Suppressor macrophage (primary cell): Measurements from ENCODE around the gene MOB3A.

Experiments
- DNase-seq, 4 experiments: peaks; one replicate each; pipeline ENCODE4 v3.0.0-alpha.2; 2020 to 2022

The MOB3A gene

DNA sequence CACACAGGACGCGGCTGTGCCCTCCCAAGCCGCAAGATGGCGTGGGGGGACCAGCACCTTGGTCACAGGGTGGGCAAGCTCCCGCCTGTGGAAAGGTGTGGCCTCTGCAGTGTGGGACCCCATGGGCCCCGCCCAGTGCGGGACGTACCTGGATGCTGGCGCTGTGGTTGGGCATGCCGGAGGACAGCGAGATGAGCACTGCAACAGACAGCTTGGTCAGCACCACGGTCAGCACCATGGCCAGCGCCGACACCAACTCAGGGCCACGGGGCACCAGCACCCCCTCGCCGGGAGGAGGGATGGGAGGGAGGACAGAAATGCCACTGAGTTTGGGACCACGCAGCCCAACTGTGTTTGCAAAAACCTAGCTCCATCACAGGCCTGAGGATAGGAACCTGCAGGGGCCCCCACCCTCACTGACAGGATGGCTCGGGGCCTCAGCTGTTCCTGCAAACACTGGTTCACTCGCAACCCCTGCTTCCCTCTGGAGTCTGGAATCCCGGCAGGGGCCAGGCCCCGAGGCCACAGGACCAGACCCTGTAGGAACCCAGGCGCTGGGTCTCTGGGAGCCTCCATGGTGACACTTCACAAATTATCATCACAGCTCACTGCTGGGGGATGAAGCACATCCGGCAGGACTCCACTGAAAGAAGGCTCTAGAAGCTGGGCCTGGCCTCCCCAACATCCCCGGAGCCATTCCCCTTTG is 27.7 kb upstream of the MOB3A start:
- peak in 2 of 4 experiments; percentile 17 to 42 for DNase-seq

DNA sequence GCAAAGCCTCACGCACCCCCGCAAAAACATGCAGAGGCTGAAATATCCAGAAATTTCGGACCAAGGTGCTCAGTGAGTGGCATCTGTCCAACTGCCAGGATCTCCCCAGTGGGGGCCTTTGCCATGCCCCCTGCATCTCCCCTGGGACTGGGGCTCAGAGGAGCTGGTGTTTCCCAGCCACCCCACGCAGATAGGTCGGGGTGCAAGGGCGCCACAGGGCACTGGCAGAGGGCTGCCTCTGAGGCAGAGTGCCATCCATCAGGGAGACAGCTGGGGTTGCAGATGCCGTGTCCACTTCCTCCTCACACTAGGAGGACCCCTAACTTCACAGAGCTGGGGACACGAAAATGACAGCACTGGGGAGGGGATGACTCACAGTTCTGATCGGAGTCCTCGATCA is 26.9 kb upstream of the MOB3A start:
- DNase-seq: no peak

DNA sequence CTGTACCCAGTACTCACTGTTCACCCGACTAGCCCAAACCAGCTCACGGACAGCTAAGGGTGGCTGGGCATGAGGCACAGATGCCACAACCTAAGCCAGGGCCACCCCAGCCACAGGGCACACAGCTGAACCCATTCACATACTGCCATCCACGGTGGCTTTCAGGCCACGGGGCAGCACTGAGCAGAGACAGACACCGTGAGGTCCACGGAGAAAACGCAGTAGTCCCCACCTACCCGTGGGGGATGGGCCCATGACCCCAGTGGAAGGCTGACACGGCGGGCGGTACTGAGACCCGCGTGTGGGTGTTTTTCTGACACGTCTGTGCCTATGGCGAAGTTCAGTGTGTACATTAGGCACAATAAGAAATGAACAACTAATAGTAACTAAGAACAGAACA is 26.1 kb upstream of the MOB3A start:
- DNase-seq: no peak

DNA sequence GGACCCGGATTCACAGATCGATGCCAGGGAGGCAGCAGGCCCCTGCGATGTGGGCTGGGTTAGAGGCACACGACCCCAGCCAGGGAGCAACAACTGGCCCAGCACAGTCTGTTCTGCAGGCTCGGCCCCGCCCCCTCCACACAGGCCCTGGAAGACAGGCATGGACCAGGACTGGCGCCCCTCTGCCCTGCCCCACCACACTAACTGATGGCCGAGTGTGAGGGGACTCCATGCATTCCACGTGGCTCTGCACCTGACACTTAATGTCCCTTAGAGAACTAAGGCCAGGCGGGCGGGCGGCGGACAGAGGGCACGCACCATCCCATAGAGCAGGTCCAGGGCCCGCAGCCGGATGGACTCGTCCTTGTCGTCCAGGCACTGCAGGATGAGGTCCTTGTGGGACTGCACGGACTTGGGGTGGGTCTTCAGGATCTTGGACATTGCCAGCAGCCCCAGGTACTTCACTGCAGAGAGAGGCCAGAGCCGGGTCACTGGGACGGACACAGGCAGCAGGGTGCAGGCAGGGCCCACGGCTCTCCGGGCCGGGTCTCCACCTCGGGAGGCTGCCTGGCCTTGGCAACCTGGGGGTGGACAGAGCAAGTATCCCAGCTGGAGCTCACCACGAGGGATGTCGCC is 25.4 kb upstream of the MOB3A start:
- no peak for DNase-seq

DNA sequence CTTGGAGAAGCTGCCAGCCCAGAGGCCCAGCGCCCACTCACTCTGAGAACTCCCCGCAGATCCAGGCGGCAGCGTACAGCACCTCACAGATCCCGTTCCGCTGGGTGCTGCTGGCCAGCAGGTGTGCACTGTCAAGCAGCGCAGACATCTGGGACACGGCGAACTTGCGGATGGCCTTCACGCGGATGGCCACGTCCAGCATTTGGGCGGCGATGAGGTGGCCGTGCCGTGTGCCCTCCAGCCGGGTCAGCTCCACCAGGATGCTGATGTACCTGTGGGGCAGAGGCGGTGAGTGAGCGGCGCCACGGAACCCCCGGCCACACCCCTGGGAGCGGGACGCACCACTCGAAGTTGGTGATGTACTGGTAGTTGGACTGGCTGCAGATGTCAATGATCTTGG is 24.7 kb upstream of the MOB3A start:
- no peak for DNase-seq

DNA sequence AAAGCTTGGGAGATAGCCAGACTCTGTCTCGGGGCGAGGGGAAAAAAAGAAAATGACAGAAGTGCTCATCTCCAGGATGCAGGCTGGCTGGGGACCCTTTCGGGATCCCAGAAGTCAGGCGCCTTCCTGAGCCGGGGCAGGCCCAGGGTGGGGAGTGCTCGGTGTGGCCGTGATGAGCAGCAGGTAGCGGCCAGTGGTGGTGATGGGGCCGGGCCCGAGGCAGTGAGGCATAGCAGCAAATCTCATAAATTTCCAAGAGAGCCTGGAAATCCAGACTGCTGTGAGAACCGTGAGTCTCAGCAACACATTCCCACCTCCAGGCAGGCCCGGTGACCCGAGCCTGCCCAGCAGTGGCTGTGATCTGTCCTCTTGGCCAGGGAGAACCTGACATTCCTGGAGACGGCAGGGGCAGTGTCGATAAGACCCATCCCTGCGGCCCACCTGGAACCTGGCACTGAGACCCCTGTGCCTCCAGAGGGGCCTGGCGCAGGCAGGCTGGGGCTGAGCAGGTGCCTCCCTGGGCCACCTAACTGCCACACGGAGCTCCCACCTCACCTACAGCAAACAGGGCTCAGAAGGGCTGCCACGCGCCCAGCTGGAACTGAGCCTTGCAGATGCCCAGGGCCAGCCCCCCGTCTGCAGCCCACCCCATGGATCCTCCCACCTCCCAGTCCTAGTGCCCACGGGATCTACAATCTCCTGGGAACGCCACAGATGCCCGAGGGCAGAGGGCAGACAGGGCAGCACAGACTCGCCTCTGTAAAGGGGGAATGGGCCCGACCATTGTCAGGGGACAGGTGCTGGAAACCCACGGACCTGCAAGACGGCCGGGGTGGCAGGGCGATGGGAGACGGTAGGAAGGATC is 24.0 kb upstream of the MOB3A start:
- no peak for DNase-seq

DNA sequence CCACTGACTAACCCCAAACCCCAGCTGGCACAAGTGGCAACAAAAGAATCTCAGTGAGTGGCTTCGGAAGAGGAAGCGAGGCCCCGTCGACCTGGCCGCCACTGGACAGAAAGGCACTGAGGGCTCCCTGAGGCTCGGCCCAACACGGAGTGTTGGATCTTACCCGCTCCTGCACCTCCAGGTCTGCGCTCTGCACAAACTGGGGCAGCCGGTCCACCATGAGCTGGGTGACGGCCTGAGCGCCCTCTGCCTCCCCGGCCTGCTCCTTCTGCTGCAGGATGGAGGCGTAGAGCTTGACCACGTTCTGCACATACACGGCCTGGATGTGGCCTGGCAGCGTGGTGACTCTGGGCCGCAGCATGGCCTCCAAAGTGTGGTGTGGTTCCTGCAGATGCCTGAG is 22.3 kb upstream of the MOB3A start:
- no peak for DNase-seq

DNA sequence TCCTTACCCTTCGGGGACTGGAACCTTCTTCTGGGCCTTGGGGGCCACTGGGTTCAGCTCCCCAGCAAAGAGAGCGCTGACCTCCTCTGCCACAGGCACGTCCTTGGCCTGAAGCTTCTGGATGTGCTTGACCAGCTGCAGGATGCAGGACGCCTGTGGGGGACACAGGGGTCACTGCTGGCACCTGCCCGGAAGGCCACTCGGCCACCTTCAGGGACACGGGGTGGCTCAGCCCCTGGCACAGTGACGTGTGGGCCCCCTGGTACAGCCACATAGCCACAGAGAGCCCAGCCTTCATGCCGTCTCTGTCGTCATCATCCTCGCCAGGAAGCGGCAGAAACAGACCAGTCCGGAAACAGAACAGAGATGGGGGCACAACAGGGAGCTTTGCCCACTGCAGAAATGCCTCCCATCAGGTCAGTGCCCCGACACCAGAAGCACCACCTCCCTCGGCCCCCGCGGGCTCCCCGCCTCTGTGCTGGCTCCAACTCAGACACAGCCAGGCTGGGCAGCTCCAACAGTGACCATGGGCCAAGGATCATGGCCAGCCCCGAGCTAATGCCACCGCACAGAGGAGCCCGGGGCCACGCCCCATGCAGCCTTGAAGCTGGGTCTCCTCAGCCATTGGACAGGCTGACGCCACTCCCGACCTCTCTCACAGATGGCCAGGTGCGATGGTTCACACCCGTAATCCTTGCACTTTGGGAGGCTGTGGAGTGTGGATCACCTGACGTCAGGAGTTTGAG is 21.3 kb upstream of the MOB3A start:
- no peak for DNase-seq

DNA sequence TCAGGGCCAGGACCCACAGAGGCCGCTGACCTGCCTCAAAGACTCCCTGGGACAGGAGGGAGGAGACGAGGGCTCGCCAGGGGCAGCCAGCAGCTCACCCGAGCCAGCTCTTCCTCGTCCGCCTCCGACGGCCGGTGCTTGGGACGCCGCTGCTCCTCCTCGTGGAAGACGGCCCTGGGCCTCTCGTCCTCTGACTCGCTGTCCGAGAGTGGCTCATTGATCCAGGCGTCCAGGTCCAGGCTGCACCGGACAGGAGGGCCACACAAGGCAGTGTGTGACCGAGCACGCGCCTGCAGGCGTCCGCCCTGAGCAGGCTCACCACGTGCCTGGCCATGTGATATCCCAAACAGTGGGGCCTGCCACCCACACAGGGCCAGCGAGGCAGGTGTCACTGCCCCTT is 20.4 kb upstream of the MOB3A start:
- no peak for DNase-seq

DNA sequence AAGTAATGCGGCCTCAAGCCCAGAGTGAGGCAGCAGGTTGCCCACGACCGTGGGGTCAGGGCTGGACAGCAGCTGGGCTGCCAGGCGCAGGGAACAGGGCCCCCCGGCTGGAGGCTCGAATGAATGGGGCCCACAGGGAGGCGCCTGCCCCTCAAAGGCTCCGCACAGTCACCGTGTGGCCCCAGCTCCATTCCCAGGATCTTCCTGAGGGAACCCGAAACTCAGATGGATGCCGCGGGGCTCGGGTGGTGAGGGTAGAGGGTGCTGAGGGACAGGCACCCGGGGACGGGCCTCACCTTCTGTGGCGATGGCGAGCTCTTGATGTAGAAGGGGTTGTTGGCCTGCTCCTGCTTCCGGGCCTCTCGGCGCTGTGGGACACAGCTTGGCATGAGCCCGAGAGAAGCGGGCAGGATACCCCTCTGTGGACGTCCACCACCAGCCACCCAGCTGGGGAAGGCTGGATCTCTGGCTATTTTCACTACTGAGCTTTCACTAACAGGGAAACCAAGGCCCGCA is 19.8 kb upstream of the MOB3A start:
- DNase-seq: no peak

DNA sequence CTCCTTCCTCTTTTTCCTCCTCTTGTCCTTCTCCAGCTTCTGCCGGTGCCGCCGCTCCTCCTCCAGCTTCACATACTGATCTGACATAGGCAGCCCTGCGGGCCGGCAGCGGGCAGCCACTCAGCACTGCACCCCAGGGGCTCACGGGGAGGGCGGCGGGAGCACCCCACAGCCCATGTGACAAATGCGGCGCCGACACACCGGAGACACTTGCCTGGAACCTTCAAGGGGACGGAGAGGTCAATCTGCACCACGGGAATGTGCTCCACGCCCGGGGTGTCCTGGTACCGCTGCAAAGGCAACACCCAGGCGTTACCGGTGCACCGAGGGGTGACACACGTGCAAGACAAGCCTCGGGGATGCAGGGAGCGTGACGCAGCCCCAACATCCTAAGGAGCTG is 19.2 kb upstream of the MOB3A start:
- no peak for DNase-seq

DNA sequence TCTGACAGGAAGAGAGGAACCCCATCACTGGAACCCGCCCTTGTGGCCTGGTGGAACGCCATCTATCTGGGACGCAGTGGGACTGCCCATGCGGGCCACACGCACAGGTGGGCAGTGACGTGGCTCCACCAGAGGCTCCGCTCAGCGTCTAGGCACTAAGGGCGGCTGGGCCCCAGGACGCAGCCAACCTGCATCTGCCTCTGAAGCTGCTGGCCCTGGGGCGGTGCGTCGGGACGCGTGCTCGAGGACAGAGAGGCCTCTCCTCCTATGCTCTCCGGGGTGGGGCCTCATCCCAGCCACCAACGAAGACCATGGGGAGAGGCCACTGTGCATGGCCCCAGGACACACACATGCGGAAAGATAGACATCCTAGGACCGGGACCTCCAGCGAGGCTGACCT is 18.7 kb upstream of the MOB3A start:
- no peak for DNase-seq

DNA sequence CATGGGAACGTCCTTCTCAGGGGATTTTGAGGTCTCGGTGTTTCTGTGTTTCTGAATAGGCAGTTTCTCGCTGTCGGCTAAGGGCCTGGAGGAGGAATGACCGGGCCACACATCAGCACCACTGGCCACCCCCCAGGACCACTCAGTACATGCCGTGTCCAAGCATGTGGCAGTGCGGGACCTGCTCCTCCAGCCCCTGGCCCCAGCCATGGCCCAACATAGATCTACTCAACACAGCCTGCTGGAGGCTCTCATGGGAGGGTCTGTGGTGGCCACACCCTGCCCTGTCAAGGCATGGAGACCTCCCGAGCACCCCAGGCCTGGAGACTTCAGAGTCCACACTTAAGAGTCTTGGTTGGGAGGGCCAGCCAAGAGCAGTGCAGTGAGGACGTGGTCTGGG is 18.1 kb upstream of the MOB3A start:
- DNase-seq: no peak

DNA sequence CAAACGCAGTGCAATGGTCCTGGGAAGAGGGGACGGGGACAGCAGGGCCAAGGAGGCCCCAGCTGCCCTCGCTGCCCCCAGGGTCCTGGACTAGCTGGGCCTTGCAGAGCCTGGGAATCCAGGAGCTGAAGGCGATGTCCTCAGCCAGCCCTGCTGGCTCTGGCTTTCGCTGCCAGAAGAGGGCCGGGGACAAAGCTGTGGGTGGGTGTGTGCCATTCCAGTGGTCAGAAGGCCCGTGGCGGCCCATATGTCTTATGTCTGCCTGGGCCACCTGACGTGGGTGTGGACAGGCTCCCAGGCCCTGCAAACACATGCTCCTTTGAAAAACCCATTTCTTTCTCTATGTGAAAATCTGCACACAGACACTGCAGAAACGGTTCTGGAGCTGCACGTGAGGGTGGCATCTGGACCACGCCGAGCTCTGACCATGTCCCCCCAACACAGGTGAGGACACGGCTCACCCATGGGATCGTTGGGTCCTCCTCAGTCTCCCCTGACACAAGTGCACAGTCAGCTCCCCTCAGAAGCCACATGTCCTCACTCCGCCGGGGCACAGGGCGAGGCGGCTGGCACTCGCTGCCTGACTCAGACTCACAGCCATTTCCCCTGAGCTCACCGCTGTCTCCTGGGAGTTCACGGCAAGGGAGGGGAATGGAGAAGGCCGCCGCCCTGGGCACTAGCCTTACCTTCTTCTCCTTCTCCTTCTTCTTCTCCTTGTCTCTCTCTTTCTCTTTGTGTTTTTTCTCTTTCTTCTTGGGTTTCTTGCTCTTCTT is 17.5 kb upstream of the MOB3A start:
- no peak for DNase-seq

DNA sequence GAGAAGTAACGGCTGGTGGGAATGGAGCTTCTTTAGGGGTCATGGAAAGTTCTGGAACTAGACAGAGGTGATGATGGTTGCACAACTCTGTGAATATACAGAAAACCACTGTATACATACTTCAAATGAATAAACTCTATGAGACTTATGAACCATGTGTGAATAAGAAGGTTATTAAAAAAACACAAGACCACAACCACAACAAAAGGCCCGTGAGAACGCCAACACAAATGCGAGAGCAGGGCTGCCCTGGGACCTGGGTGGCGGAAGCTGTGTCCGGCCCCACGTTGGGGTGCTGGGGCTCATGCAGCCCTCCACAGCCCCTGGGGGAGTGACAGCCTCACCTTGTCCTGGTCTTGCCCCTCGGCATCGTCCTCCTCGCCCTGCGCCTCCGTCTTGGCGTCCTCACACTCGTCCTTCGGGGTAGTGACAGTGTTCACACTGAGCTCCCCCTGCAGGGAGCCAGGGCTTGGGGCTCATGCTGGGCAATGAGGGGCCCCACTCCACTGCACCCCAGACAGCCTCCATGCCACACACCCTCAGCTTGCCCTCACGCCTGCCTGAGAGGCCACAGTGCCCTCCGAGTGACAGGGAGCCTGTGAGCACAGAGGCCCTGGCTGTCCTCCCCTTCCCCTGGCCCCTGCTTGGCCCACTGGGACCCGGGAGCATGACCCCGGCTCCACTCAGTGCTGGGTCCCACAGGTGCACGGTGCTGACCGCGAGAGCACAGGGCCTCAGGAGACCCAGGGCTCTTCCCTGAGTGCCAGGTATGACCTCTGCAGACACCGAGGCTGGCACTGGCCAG is 16.6 kb upstream of the MOB3A start:
- no peak for DNase-seq

DNA sequence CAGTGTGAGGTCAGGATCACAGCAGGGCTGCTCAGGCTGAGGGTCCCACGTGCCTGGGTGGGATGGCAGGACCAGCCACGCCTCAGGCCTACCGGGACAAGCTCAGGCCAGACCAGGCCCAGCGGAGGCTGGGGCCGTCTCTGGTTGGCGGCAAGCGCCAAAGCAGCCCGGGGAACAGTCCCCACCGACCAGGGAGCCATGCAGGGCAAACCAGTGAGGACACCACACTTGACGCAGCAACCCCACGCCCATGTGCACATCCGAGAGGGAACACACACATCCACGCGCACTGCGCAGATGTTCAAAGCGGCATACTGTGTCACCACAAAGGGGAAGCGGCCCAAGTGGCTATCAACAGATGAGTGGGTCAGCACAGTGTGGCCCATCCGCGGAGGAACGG is 15.8 kb upstream of the MOB3A start:
- DNase-seq: no peak

DNA sequence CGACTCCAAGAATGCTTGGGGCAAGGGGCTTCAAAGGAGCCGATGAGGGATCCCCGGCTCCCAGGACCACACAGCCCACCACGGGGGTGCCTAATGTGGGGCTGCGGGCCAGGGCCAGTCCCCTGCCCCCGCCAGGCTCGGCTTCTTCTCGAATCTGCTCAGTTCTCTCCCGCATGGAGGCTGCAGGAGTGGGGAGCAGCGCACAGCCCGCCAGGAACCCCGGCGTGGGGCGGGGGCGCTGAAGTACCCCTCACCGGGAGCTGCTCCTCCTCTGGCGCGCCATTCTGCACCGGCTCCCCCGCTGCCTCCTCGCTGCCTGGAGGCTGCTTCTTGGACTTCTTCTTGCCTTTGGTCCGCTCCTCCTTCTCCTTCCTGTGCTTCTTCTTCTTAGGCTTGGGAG is 15.3 kb upstream of the MOB3A start:
- DNase-seq: no peak

DNA sequence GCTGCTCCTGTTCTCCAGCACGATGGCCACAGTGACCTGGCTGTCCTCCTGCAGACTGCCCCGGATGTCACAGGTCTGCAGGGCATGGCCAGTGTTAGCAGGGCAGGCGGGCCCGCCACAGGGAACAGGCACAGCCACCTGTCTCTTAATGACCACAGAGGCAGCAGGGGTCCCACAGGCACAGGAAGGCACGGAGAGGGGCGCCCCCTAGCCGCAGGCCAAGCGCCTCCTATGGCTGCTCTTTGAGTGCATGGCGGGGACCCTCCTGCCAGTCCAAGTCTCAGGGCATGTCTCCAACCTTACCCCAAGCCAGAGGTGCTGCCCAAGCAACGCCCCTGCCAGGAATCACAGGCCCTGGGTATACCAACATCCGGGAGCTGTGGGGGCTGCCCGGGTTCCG is 14.7 kb upstream of the MOB3A start:
- no peak for DNase-seq

DNA sequence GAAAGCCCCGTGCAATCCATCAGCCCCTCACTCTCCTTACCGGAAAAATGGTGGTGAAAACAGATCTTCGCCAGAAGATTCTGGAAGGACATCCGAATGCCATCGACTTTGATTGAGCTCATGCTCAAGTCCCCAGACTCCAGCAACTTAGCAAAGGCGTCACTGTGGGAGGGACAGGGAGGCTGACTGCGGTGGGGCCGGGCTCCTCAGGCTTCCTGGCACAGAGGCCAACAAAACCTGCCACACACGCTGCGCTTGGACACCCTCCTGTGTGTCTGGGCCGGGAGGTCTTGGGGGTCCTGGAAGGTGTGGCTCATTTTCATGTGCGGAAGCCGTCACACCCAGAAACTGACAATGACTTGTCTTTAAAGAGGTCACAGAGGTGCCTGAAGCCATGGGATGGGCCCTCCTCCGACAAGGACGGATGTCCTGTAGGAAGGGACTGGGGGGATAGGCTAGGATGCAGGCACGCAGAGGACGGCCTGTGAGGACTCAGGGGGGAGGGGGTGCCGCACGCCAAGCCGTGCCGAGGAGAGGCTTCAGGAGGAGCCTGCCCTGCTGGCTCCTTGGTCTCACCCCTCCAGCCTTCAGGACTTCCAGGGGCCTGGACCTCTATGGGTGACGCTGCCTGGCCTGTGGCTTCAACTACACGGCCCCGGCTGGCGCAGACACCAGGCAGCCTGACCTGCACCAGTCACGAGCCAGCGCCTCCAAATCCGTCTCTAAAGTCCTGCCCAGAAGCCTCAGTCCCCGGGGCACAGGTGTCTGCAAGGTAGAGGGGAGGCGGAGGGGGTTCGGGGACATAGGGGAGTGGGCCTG is 13.1 kb upstream of the MOB3A start:
- DNase-seq: no peak
